ENCODE data around the gene CFAP99. TPM values are rescaled to one million over a fixed set of nuclear protein-coding genes. Genes with fewer than 3 reads are reported as not detected.

CFAP99 gene
- polyA plus RNA-seq, 3 donors: 0.15 to 0.27 TPM; not detected in 1

DNA sequence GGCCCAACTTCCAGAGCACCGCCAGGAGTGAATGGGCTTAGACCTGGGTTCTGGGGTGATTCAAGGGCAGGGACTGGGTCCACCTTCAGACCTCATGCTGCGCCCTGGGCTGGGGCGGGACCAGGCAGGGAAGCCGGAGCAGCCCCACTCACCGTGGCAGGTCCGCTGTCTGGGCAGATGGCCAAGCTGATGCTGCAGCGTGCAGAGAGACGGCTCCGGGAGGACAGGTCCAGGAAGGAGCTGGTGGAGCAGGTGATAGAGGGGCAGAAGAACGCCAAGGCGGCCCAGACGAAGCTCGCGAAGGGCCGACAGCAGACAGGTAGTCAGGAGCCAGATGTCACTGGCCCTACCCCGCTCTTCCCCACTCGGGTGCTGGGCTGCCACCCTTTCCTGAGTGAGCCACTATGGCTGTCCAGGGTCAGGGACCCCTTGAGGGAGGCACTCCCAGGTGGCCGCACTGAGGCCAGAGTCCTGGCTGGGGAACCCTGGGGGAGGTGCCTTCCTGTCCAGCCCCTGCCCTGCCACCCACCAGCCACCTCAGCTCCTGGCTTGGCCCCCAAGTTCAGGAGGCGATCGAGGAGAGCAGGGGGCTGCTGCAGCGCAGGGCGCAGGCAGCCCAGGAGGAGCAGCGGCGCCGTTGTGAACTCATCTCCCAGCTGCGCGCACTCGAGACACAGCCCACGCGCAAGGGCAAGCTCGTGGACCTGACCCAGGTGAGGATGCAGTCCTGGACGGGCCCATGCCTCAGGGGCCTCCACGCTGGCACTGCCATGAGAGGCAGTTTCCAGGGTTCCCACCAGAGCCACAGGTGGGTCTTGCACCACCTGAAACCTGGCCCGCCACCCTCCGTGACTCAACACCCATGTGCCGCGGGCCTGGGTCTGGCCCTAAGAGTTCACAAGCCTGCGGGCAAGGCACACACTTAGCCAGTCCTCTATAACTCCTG is 40.1 kb downstream of the CFAP99 start:
- no peak overlapping the region for H3K4me3 Mint-ChIP-seq
- peaks cover 14% of the 10 kb centered on the region for H3K4me1 Mint-ChIP-seq
- Histone ChIP-seq H3K79me2 (ENCODE audit: insufficient read depth, low read length) (no peaks in the 10 kb centered on the region), H3K4me2 (replicated peaks; ENCODE audit: extremely low read depth, low read length, poor library complexity, severe bottlenecking) (no peak overlapping the region), H2AFZ (ENCODE audit: insufficient read depth, low read depth, low read length, poor library complexity, severe bottlenecking) (no peak overlapping the region), H3K9ac (ENCODE audit: insufficient read depth, low read length, poor library complexity, severe bottlenecking) (no peak overlapping the region), H3K9me3 (replicated peaks in 1 of 2; ENCODE audit: control insufficient read depth in 1 of 2, insufficient read depth in 1 of 2, low read length in 2 of 2) (peaks cover 0 to 6% of the 10 kb centered on the region in 2 donors), H3K4me3 (replicated peaks in 1 of 3; ENCODE audit: low read depth in 2 of 3, low read length in 3 of 3) (no peak overlapping the region), H3K27ac (ENCODE audit: low read depth in 1 of 2, low read length in 2 of 2) (no peak overlapping the region), H3K27me3 (ENCODE audit: control insufficient read depth in 2 of 2, insufficient read depth in 2 of 2, low read length in 2 of 2) (peaks cover 11 to 23% of the 10 kb centered on the region in 2 donors), H3K4me1 (ENCODE audit: control insufficient read depth in 1 of 2, insufficient read depth in 2 of 2, low read length in 2 of 2) (peaks cover 8 to 14% of the 10 kb centered on the region in 2 donors), H4K20me1 (ENCODE audit: insufficient read depth, low read length) (no peaks in the 10 kb centered on the region), H3K36me3 (replicated peaks in 1 of 2; ENCODE audit: control insufficient read depth in 1 of 2, insufficient read depth in 2 of 2, low read length in 2 of 2) (no peaks in the 10 kb centered on the region)
- H3K27me3 Mint-ChIP-seq (ENCODE audit: low read depth in 3 of 3): peaks cover 35 to 40% (median 38%) of the 10 kb centered on the region in 3 donors
- intact Hi-C loops (cut with micrococcal nuclease): no loop called here
- peaks cover 0 to 4% of the 10 kb centered on the region in 2 donors for H3K36me3 Mint-ChIP-seq
- H3K27ac Mint-ChIP-seq: no peak overlapping the region
- TF ChIP-seq, protein P1, sequence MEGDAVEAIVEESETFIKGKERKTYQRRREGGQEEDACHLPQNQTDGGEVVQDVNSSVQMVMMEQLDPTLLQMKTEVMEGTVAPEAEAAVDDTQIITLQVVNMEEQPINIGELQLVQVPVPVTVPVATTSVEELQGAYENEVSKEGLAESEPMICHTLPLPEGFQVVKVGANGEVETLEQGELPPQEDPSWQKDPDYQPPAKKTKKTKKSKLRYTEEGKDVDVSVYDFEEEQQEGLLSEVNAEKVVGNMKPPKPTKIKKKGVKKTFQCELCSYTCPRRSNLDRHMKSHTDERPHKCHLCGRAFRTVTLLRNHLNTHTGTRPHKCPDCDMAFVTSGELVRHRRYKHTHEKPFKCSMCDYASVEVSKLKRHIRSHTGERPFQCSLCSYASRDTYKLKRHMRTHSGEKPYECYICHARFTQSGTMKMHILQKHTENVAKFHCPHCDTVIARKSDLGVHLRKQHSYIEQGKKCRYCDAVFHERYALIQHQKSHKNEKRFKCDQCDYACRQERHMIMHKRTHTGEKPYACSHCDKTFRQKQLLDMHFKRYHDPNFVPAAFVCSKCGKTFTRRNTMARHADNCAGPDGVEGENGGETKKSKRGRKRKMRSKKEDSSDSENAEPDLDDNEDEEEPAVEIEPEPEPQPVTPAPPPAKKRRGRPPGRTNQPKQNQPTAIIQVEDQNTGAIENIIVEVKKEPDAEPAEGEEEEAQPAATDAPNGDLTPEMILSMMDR (IDR thresholded peaks at IDR 0.05): no peak
- 91% methylated on average over 33 of the region's 38 CpGs for WGBS (ENCODE audit: insufficient coverage)
- no peak for DNase-seq
- H3K9me3 Mint-ChIP-seq: peaks cover 0 to 3% (median 0%) of the 10 kb centered on the region in 7 donors

DNA sequence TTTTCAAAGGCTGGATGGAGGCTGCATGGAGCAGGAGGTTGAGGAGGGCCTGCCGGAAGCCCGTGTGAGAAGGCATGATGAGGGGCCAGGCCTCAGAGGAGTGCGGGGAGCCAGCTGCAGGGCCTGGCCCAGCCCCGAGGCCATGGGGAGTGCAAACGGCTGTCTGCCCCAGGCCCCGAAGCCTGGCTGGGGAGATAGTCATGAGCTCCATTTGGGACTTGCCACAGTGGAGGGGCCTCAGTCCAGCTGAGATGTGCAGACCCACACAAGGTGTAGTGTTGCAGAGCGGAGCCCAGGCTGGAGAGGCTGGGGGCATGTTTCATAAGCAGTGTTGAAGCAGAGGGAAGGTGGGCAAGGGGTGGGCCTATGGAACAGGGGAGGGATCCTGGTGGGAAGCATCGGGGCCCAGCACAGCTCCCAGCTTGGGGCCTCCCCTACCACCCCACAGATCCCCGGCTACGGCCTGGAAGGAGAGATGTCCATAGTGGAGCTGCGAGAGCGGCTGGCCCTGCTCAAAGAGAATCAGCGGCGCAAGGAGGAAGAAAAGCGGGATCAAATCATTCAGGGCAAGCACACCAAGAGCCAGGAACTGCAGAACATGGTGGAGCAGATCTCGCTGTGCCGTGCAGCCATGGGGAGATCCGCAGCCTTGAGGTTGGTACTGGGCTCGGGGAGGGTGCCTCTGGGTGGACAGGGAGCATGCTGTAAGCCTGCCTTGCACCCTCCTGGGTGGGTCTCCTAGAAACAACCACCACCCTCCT is 41.0 kb downstream of the CFAP99 start:
- Histone ChIP-seq H3K79me2 (ENCODE audit: insufficient read depth, low read length) (no peaks in the 10 kb centered on the region), H3K4me2 (replicated peaks; ENCODE audit: extremely low read depth, low read length, poor library complexity, severe bottlenecking) (no peak overlapping the region), H3K27me3 (ENCODE audit: control insufficient read depth in 2 of 2, insufficient read depth in 2 of 2, low read length in 2 of 2) (peaks cover 11 to 26% of the 10 kb centered on the region in 2 donors), H4K20me1 (ENCODE audit: insufficient read depth, low read length) (no peaks in the 10 kb centered on the region), H3K36me3 (replicated peaks in 1 of 2; ENCODE audit: control insufficient read depth in 1 of 2, insufficient read depth in 2 of 2, low read length in 2 of 2) (no peaks in the 10 kb centered on the region), H3K9ac (ENCODE audit: insufficient read depth, low read length, poor library complexity, severe bottlenecking) (no peak overlapping the region), H3K9me3 (replicated peaks in 1 of 2; ENCODE audit: control insufficient read depth in 1 of 2, insufficient read depth in 1 of 2, low read length in 2 of 2) (peaks cover 0 to 6% of the 10 kb centered on the region in 2 donors), H2AFZ (ENCODE audit: insufficient read depth, low read depth, low read length, poor library complexity, severe bottlenecking) (no peak overlapping the region), H3K4me1 (ENCODE audit: control insufficient read depth in 1 of 2, insufficient read depth in 2 of 2, low read length in 2 of 2) (peaks cover 8 to 14% of the 10 kb centered on the region in 2 donors), H3K27ac (ENCODE audit: low read depth in 1 of 2, low read length in 2 of 2) (no peak overlapping the region), H3K4me3 (replicated peaks in 1 of 3; ENCODE audit: low read depth in 2 of 3, low read length in 3 of 3) (no peak overlapping the region)
- intact Hi-C loops (cut with micrococcal nuclease): loop anchor here (5.0 kb wide), 2 partner anchors 37 to 38 kb away; no protein-coding TSS in a partner anchor
- no peak overlapping the region for H3K27ac Mint-ChIP-seq
- H3K9me3 Mint-ChIP-seq: peaks cover 0 to 3% (median 0%) of the 10 kb centered on the region in 7 donors
- H3K4me1 Mint-ChIP-seq: peaks cover 14% of the 10 kb centered on the region
- WGBS (ENCODE audit: insufficient coverage): 95% methylated on average over 15 of the region's 19 CpGs
- peaks cover 39 to 43% (median 42%) of the 10 kb centered on the region in 3 donors for H3K27me3 Mint-ChIP-seq (ENCODE audit: low read depth in 3 of 3)
- TF ChIP-seq, protein P1 (IDR thresholded peaks at IDR 0.05): no peak
- no peak overlapping the region for H3K4me3 Mint-ChIP-seq
- DNase-seq: no peak
- H3K36me3 Mint-ChIP-seq: peaks cover 0 to 4% of the 10 kb centered on the region in 2 donors
